ACHN (cell line): ENCODE measurements around the gene APBB2.

ENCODE experiments used
- DNase-seq: peaks from one replicate; pipeline ENCODE4 v3.0.0-alpha.2; 2015
- in situ Hi-C: cut with HindIII; loops from 2 replicates; pipeline ENCODE4 v1.10.0; 2017; ENCODE audit warnings: low sequenced_read_pairs, low pct_ligation_motif_present, low pct_unique_long_range_greater_than_20kb

Gene APBB2

GRCh38 chr4:41095973-41096372, 118.4 kb downstream of the APBB2 start:
- DNase-seq: no peak
- in situ Hi-C loops: no loop called here

DNA sequence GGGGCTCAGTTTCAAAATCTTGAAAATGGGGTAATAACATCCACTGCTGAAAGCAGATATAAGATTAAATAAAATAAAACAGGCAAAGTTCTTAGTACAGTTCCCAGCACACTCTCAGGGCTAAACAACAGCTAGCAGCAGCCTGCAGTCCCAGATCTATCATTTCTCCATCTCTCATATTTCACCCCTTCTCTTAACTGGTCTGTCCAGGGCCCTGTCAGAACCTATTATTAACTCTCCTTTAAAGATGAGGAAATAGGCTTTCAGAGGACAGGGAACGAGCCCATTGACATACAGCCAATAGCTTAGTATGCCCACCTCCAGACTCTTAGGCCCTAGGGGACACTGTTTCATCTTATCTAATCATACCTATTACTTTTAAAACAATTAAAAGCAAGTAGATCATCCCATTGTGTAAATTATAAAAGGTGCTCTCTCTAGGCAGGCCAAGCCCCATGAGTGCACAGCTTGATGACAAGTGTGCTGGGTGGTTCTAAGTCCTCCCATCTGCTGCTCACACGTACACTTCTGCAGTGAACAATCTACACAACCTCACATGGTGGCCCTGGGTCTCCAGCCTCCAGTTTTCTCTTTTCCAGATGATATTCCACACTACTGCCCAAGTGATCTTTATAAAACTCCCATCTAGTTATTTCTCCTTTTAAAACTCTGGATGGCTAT, 119.0 kb downstream of the APBB2 start:
- DNase-seq: no peak
- in situ Hi-C loops: no loop called here

- in situ Hi-C loops: no loop called here
- no peak for DNase-seq
Measured at GRCh38 chr4:41092128-41092527, 122.2 kb downstream of the APBB2 start.

DNA sequence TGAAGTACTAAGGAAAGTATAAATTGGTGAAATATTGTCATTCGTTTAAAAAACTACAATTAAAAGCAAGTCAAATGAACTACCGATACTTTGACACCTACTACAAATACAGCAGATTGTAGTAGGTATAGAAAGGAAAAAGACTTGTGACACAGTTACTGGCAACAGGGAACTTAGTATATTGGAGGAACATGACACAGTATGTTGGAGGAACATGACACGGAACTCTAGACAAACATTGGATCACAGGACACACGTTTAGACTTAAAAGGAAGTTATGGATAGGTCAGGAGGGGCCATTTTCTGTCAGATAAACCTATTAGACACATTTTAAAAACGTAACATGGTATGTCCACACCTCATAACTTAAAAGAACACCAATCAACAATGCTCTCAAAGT, 132.5 kb downstream of the APBB2 start:
- in situ Hi-C loops: no loop called here
- DNase-seq: no peak

GRCh38 chr4:41080976-41081375, 133.4 kb downstream of the APBB2 start:
- no peak for DNase-seq
- in situ Hi-C loops: no loop called here

- no peak for DNase-seq
- in situ Hi-C loops: no loop called here
Measured at GRCh38 chr4:41079881-41080560, 134.3 kb downstream of the APBB2 start.

DNA sequence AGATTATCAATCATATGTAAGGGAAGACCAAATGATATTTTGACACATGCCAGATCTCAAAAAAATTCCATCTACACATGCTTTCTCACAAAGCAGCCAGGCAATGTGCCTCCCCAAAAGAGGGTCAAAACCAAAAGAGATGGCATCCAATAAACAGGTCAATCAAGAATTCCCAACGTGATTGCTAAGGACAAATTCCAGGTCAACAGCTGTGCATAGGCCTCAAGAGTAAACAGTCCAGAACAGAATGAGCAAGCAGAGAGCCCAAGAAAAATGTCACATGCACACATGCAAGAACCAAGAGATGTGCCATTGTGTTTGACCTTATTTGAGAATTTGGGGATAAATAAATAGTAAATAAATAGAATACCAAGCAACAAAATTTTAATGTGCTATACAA, 136.7 kb downstream of the APBB2 start:
- in situ Hi-C loops: no loop called here
- DNase-seq: no peak

DNA sequence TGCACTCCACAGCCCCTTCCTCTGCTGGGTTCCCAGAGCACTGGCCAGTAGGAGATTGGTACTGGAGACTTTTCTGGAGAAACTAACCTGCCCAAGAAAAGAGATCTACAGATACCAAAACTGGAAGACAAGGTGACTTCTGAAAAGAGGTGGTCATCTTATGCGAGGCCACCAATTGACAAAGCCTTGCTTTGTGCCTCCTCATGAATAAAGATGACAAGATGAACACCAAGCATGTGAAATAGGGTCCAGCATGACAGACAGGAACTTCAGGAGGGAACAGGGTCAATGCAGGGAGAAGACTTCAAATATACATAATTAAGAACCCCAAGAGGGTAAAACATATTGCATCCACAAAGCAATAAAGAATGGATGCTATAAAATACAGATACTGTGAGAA, 137.9 kb downstream of the APBB2 start:
- in situ Hi-C loops: no loop called here

GRCh38 chr4:41074215-41074614, 140.1 kb downstream of the APBB2 start:
- no peak for DNase-seq

More for the DNA sequence above, 137.9 kb downstream of the APBB2 start:
- no peak for DNase-seq

GRCh38 chr4:41072021-41072777, 142.1 kb downstream of the APBB2 start:
- in situ Hi-C loops: no loop called here
- DNase-seq: no peak

More at GRCh38 chr4:41074215-41074614, 140.1 kb downstream of the APBB2 start:
- in situ Hi-C loops: no loop called here

DNA sequence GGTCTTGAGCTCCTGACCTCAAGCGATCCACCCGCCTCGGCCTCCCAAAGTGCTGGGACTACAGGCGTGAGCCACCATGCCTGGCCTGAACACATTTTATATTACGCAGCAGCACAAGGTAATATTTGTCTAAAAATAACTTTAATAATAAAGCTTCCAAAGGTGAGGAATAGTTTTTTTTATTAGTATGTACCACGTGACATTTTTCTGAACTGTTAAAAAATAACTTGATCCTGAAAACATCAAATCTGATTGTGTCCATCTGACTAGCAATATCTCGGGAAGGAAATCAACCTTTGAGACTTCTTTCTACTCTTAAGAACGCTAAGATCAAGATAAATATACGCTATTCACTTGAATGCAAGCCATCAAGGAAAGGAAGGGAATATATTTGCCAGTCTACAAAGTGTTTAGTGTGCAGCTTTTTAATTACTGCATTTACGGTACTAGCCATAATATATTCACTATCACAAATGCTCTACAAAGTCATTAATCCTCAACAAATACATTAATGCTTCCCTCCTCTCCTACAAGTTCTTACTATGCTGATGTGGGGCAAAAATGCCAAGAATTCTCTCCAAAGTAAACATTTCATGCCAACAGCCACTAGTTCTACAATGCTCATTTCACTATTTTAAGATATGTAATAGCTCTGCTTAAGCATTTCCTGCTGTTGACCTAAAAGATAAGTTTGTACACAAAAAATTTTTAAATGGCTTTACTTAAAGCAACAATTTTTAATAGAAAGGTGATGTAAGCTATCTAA, 143.6 kb downstream of the APBB2 start:
- DNase-seq: no peak
- in situ Hi-C loops: no loop called here

- no peak for DNase-seq
- in situ Hi-C loops: no loop called here
Measured at GRCh38 chr4:41069838-41070237, 144.5 kb downstream of the APBB2 start.

GRCh38 chr4:41069257-41069656, 145.1 kb downstream of the APBB2 start:
- no peak for DNase-seq

DNA sequence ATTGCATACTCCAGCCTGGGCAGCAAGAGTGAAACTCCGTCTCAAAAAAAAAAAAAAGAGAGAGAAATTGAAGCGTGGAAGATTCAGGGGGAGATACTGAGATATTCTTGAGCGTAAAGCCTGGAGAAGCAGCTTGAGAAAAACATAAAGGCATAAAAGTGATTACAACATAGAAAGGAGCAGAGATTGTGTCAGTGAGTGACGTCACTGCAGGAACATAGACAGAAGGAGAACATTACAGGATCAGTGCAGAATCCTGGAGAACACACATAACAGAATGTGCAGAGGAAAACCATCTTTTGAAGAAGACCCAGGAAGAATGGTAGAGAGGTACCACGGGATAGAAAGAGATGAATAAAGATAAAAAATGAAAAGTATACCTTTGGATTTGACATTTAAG, 147.0 kb downstream of the APBB2 start:
- in situ Hi-C loops: no loop called here
- DNase-seq: no peak

More at GRCh38 chr4:41069257-41069656, 145.1 kb downstream of the APBB2 start:
- in situ Hi-C loops: no loop called here

DNA sequence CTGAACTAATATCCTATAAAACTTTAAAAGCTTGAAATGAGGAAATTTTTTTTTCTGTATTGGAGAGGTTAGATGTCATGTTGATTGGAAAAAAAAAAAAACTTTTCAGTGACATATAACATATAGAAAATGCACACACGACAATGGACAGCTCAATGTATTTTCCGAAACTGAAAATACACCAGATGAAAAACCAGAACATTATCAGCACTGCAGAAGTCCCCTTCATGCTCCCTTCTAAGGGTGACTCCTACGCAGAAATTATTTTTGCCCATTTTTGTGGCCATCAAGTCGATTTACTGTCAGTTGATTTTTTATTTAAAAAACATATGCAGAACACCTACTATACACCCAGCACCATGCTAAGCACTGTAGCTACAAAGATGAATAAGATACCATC, 148.3 kb downstream of the APBB2 start:
- DNase-seq: no peak
- in situ Hi-C loops: no loop called here

- DNase-seq: no peak
Measured at GRCh38 chr4:41065434-41066006, 148.8 kb downstream of the APBB2 start.

GRCh38 chr4:41064953-41065352, 149.4 kb downstream of the APBB2 start:
- no peak for DNase-seq

More at GRCh38 chr4:41065434-41066006, 148.8 kb downstream of the APBB2 start:
- in situ Hi-C loops: no loop called here

GRCh38 chr4:41061482-41062185, 152.7 kb downstream of the APBB2 start:
- in situ Hi-C loops: no loop called here
- no peak for DNase-seq

More at GRCh38 chr4:41064953-41065352, 149.4 kb downstream of the APBB2 start:
- in situ Hi-C loops: no loop called here
